Stimulated activated CD8-positive, alpha-beta memory T cell treated with anti-CD3 and anti-CD28 coated beads, Interleukin-7, amount 100 ng/mL, for 24 hours (primary cell): ENCODE data around the gene PEX11B.
"Not testable (repeated sequence)": the region's sequence is repeated elsewhere in the genome, so short reads cannot be mapped to it uniquely, and the experiment has no call there.

ENCODE experiments used
- DNase-seq: peaks from one replicate; pipeline ENCODE4 v3.0.0-alpha.2; 2020; ENCODE audit warnings: low read depth

The PEX11B gene

DNA sequence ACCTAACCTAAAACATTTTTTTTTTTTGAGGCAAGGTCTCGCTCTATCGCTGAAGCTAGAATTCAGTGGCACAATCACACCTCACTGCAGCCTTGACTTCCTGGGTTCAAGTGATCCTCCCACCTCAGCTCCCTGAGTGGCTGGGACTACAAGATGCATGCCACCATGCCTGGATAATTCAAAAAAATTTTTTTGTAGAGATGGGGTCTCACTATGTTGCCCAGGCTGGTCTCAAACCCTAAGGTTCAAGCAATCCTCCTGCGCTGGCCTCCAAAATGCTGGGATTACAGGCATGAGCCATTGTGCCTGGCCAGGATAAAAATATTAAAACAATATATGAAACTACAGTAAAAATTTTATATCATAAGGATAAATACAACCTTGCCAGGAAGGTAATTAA, 34.4 kb upstream of the PEX11B start:
- DNase-seq = no peak

DNA sequence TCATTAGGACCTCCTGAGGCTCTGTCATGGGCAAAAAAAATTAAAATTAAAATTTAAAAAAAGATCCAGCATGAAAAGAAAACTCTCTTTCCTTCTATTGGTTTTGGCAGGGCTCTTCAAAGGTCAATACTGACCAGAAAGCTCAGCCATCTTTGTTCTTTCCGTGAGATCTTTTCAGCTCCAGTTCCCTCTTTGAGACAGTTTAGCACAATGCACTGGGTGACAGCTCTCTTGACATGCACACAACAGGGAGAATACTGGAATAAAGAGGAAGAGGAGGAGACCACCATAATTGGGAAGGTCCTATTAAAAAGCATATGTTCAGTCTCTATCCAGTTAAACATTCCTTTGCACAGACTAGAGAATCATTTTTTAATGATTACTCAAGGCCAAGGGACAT, 33.0 kb upstream of the PEX11B start:
- no peak for DNase-seq

DNA sequence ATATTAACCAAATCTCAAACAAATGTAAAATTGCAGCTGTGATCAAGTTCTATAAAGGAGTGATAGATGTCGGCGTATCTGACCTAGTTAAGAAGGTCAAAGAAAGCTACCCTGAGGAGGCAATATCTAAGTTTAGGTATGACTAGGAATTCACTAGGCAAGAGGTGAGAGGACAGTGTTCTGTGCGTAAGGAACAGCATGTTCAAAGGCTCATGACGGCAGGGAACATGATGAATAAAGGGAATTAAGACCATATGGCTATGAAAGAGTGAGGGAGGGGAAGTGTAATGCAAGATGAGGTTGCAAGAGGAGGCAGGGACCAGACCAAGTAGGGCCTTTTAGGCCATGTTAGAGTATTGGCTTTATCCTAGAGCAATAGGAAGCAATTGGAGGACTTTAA, 30.7 kb upstream of the PEX11B start:
- DNase-seq = no peak

DNA sequence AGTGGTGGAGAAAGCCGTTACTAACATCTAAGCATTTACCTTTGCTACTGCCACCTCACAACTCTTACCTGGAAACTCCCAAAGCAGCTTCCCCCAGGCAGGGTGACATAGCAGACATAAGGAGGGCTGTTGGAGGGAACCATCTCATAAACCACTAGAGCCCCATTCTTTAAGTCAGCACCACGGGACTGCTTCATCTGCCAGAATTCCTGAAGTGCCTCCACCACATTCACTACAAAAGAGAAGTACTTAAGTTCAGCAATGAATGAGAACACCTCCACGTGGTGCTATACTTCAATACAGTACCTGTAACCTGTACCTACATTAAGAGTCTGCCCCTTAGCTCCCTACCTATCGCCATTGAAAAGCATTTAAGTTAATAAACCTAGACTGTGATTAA, 29.0 kb upstream of the PEX11B start:
- DNase-seq = no peak

DNA sequence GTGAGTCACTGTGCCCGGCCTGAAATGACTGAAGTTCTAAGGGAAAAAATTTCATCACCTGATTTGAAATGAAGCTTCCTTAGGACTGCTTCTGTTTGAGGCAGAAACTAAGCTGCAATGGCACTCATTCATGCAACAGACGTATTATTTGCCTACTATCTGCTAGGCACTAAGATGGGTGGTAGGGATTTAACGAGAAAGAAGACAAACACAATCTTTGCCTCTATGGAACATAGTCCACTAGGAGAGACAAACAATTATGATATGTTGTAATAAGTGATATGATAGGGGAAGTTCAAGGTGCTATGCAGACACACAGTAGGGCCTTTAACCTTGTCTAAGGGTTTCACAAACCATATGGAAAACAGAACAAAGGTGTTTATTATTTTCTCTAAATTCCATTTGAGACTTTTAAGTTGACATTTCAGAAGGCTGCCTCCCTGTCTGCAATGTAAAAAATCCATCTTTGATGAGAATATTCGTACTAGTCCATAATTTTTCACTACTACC, 28.0 kb upstream of the PEX11B start:
- no peak for DNase-seq

DNA sequence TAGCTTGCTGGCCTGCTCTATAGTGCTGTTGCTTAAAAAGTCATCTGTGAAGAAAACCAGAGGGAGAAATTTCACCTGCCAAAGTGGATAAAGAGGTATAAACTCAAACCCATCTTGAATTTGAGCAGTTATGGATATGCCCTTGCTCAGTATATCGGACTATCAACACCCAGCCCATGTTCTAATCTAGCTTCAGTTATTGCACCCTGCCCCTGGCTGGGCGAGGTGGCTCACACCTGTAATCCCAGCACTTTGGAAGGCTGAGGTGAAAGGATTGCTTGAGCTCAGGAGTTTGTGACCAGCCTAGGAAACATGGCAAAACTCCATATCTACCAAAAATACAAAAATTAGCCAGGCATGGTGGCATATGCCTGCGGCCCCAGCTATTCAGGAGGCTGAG, 26.0 kb upstream of the PEX11B start:
- DNase-seq = no peak

DNA sequence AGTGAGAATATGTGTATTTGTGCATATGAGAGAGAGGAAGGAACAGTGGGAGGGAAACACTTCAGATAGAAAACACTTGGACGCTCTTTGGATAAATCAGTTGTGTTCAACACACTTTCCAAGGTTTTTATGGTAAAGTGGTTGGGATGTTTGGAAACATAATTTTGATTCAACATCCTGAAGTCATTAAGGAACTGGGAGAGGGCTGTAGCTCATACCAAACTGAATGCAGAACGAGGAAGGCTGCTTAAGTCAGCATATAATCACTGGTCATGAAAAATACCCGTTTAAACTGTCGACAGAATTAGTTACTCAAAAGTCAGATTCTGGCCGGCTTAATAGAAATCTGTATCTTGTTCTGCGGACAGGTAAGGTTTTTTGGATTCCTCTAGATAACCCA, 24.4 kb upstream of the PEX11B start:
- DNase-seq = no peak

DNA sequence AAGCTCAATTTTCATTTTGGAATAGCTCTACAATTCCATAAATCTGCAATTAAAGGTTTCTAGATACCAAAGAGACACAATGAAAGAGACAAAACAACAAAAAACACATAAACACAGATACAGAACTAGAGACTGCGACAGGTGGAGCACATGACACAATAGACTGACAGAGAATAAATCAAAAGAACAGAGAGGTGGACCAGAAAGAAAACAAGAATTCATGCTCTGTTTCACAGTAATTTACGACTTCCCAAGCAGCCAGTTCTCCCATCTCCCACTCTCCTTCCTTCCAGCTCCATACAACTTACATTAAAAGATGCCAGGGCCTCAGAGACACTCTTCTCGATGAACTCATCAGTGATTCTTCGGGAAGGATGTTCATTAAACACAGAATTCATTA, 23.9 kb upstream of the PEX11B start:
- DNase-seq = no peak

DNA sequence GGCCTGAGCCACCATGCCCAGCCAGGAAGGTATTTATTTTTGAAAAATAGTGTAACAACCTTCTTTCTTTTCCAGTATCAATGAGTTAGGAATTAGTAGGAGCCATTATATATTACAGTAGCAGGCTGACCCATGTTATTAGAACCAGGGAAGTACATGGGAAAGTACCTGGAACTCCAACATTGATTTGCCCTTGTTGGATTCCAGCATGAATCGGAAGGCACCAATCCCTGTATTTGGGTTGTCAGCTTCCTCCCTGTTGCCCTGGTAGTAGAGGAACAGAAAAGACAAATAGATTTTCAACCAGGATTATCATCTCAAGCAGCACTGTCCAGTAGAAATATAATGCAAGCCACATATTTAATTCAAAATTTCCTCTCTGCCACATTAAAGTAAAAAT, 18.9 kb upstream of the PEX11B start:
- no peak for DNase-seq

DNA sequence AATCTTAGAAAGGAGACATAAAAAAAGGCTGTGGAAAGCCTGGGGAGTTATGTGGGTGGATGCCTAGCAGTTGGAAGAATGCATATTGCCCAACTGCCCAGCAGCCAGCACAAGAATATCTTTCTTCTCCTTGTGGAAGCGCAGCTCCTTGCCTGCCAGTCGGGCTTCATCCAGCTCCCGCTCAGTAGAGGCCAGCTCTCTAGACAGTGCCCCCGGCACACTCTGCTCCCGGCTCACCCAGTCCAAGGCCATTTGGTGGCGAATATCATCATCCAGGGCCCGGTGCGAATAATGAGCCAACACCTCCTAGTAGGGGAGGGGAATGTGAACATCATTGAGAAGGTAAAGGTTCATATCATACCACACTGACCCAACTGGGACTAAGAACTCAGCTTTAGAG, 17.7 kb upstream of the PEX11B start:
- DNase-seq = no peak

DNA sequence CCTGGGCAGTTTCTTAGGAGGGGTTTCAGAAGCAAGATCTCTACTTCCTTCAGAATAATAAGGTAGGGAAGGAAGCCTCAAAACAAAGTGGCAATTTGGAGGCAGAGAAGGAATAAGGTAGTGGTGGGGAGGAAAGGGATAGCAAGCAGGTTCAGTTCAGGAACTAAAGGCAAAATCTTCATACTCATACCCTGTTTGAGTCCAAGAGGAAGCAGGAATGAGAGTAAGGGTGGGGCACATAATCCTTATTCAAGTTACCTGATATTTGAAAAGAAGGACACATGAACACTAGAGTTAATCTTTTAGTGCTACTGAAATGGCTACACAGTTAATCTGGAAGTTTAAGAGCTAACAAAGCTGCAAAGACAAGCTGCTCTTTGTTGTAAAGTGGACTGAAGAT, 17.2 kb upstream of the PEX11B start:
- no peak for DNase-seq

DNA sequence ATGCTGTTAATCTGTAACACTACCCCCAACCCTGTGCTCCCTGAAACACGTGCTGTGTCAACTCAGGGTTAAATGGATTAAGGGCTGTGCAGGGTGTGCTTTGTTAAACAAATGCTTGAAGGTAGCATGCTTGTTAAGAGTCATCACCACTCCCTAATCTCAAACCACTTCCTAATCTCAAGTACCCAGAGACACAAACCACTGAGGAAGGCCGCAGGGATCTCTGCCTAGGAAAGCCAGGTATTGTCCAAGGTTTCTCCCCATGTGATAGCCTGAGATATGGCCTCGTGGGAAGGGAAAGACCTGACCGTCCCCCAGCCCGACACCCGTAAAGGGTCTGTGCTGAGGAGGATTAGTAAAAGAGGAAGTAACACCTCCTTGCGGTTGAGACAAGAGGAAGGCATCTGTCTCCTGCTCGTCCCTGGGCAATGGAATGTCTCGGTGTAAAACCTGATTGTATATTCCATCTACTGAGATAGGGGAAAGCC, 14.0 kb upstream of the PEX11B start:
- DNase-seq = not testable (repeated sequence)

DNA sequence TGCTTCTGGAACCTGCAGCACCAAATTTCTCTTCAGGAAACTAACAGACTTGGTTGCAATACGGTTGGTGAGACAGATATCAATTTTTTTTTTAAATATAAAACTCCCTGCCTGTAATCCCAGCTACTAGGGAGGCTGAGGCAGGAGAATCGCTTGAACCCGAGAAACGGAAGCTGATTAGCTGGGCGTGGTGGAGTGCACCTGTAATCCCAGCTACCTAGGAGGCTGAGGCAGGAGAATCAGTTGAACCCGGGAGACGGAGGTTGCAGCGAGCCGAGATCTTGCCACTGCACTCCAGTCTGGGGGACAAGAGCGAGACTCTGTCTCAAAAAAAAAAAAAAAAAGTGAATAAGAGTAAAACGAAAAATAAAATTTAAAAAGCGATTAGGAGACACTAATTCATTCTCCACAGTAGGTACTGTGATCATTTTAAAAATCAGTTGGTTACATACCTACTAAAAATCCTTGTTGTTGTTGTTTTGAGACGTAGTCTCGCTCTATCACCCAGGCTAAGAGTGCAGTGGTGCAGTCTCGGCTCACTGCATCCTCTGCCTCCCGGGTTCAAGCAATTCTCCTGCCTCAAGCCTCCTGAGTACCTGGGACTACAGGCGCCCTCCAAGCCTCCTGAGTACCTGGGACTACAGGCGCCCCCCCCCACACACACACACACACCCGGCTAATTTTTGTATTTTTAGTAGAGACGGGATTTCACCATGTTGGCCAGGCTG, 9.6 kb upstream of the PEX11B start:
- no peak for DNase-seq

DNA sequence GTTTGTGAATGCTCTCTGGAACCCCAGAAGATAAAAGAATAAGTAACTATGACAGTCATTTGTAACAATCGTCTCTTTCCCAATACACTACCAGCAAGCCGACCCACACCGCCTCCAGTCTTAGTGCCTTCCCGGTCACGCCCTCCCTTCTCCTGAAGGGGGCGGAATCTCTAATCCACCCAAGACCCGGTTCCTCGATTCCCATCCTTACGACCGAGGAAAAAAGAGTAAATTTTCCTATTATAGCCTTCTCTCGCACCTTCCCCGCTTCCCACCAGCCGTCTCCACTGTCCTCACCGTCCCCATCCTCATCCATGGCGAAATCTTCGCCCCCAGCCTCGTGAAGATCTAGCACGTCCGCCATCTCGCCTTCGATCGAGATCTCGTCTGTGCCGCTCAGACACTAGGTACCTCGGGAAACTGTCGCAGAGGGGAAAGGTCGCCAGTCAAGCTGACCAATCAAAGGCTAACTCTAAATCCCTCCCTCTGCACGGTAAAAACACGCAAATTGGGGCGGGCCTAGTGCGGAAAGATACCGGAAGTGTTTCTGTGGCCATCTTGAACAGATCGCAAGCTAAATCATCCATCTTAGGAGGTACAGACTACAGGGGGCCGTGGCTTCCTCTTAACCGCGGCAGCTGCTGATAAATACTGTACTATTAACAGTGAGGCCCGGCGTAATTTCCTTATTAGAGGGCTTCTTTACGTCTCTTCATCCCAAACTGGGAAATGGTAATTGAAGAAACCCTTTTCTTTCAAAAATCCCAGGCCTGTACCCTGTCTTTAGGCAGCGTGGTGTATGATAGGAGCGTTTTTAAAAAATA, 8.8 kb upstream of the PEX11B start, which contains the start of gene RBM8A:
Gene RBM8A (minus strand): TSS at position 422 of the 824 bp plus-strand sequence. CDS start 58 bp downstream, at position 364.
- peak; percentile 84 for DNase-seq

DNA sequence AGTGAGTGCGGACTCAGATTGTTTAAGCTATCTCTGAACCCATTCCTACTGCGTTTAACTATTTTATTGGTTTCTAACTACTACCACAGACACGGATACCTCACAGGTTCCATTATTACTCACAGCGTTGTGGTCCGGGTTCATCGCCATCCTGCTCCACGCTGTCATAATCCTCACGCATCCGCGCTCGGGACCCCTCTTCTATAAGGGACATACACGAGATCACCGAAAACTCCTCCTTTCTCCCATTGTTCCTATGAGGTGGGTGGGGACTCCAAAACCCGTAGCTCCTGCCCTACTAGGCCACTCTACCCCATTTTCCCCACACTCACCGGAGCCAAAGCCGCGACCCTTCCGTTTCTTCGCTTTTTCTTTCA, 8.2 kb upstream of the PEX11B start:
- DNase-seq = no peak

DNA sequence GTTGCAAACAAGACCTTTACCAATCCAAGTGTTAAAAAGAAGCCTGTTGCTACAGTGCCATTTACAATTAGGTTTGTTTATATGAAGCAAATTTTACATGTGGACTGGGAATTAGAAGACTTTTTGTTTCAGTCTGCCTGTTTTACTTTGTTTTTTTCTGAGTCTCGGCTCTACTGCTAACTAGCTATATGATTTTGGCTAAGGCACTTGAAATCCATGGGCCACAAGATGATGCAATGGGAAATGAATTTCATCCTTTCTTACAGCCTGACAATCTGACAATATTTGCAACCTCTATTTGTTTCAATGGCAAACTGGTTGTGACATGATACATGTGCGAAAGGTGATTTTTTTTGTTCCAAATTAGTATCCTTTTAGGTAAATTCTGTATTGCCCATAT, 3.7 kb upstream of the PEX11B start:
- DNase-seq = no peak

DNA sequence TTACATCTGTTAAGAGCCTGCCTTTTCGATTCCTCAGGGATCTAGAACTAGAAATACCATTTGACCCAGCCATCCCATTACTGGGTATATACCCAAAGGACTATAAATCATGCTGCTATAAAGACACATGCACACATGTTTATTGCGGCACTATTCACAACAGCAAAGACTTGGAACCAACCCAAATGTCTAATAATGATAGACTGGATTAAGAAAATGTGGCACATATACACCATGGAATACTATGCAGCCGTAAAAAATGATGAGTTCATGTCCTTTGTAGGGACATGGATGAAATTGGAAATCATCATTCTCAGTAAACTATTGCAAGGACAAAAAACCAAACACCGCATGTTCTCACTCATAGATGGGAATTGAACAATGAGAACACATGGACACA, 1.8 kb upstream of the PEX11B start:
- DNase-seq = not testable (repeated sequence)

DNA sequence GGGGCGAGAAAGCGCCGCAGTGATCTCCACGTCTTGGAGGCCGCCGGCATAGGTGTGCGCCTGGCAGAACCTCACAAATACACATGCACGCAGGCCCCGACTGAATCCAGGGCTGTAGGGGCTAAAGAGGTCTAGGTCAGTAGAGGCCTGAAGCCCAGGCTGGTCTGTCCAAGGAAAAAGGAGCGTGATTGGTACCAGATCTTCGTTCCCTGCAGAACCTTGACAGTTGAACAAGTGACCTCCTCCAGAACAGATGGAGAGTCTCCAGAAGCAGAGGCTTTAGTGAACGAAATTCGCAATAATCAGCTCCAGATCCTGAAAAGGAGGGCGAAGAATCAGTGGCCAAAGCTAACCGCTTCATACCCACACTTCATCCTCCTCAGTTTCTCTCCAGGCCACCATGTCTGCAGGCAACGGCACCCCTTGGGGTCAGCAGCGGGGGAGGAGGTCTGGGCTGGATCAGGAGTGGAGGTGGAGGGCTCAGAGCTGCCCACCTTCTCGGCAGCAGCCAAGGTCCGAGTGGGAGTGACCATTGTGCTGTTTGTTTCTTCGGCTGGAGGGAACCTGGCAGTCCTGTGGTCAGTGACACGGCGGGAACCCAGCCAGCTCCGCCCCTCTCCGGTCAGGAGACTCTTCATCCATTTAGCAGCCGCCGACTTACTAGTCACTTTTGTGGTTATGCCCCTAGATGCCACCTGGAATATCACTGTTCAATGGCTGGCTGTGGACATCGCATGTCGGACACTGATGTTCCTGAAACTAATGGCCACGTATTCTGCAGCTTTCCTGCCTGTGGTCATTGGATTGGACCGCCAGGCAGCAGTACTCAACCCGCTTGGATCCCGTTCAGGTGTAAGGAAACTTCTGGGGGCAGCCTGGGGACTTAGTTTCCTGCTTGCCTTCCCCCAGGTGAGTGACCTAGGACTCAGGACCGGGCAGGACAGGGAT, 749 bp upstream of the PEX11B start:
- DNase-seq = no peak

DNA sequence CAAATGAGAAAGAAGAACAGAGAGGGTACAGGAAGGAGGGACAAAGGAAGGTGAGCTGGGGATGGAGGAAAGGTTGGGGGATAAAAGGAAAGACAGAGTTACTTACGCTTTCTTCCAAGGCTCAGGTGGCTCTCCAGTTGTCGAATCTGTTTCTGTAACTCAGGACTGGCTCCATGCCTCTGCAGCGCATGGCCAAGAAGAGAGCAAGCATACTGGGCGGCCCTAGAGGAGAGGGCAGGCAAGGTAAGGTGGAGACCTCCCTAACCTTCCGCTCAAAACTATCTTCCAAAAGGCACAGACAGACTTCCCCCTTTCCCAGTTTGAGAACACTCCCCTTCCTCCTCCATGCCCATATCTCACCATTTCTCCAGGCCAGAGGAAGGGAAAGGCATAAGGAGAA, 922 bp downstream of the PEX11B start:
- DNase-seq = no peak

DNA sequence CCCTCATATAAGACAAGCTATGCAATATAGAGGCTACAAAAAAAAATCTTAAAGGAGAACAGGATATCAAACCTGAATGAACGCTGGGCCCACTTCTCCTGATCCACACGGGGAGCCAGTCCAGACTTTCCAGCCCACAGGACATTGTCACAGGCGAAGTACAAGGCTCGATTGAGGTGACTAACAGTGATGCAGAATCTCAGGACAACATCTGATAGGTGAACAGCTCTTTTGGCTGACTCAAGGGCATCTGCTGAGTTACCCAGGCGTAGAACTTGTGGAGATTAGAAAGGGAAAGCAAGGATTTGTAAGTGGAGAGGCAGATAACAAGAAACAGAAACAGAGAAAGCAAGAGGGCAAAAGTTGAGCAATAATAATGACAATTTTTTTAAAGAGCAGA, 1.8 kb downstream of the PEX11B start:
- DNase-seq = no peak

DNA sequence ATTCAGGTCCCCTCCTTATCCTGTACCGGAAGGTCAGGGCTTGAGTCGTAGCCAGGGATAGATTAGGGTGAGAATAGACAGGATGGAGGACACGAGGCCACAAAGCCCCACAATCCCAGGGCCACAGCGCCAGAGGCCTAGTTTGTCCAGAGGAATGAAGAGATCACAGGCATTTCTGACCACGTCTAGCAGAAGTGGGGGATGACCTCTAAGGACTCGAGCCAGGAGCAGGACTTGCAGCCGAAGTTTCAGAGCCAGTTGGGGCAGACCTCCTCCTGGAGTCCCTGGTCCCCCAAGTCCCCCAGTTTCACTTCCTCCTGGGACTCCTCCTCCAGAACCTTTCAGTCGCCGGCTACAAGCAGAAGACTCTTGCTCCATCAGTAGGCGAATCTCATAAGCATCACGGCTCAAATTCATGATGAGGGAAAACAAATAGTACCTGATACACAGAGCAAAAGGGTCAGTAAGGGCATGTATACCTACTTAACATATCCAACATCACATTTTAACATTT, 6.3 kb downstream of the PEX11B start:
- DNase-seq = no peak

DNA sequence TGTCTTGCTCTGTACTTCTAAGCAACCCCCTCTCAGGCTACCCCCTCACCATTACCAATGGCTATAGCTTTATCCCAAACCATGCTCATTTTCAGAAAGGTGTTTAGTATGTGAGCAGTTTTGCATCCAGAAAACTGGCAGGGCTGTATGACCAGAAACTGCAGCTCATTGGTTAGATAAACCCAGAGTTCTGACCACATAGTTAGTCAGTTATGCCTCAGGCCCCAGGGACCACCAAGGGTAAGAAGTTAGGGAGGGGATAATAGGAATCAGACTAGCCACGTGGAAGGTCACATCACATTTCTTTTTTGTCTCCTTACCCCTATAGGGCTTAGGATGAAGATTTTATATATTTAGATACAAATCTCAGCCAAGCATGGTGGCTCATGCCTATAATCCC, 9.9 kb downstream of the PEX11B start:
- no peak for DNase-seq
